Umbilical cord (tissue), 2 donors: ENCODE results near the gene NDUFS7. TPM values are rescaled to one million over a fixed set of nuclear protein-coding genes. Genes with fewer than 3 reads are reported as not detected.
"Not testable (repeated sequence)": the region's sequence is repeated elsewhere in the genome, so short reads cannot be mapped to it uniquely, and the experiment has no call there.

ENCODE experiments used
- DNase-seq: peaks from one replicate; pipeline ENCODE4 v3.0.0-alpha.2; 2015; ENCODE audit warnings: low spot score
- total RNA-seq: library from RNA; depleted of rRNA; stranded (reverse); fragments of >200 nt; gene quantifications from one replicate; pipeline ENCODE4 v1.2.3, GENCODE V29; 2014; ENCODE audit warnings: low replicate concordance; ENCODE audit not compliant: insufficient read depth

NDUFS7 gene
- total RNA-seq, 1 donor from 2014 or later, result 29.1 TPM

GRCh38 chr19:1417681-1418495 is 34.2 kb downstream of the NDUFS7 start:
- no peak for DNase-seq

- DNase-seq, result no peak
These were observed 34.7 kb downstream of the NDUFS7 start for GRCh38 chr19:1418496-1418775.

- no peak for DNase-seq
These were observed 35.4 kb downstream of the NDUFS7 start for GRCh38 chr19:1418951-1419738.

- not testable (repeated sequence) for DNase-seq
These were observed 36.4 kb downstream of the NDUFS7 start for GRCh38 chr19:1420085-1420484.

- DNase-seq, result no peak
These were observed 36.9 kb downstream of the NDUFS7 start for GRCh38 chr19:1420590-1420989.

GRCh38 chr19:1421218-1421957 is 37.7 kb downstream of the NDUFS7 start:
- DNase-seq, result no peak

- DNase-seq, result no peak
These were observed 38.2 kb downstream of the NDUFS7 start for GRCh38 chr19:1421958-1422305.

GRCh38 chr19:1422360-1422759 is 38.7 kb downstream of the NDUFS7 start:
- DNase-seq, result no peak

- no peak for DNase-seq
These were observed 39.2 kb downstream of the NDUFS7 start for GRCh38 chr19:1422943-1423342.

GRCh38 chr19:1423436-1424191 is 39.9 kb downstream of the NDUFS7 start:
- DNase-seq, result no peak

- DNase-seq, result no peak
These were observed 40.7 kb downstream of the NDUFS7 start for GRCh38 chr19:1424192-1424955.

- DNase-seq, result peak; percentile 39
These were observed 41.6 kb downstream of the NDUFS7 start for GRCh38 chr19:1425102-1425837.

GRCh38 chr19:1425902-1426301 is 42.2 kb downstream of the NDUFS7 start:
- no peak for DNase-seq

- DNase-seq, result no peak
These were observed 43.0 kb downstream of the NDUFS7 start for GRCh38 chr19:1426736-1427135.

GRCh38 chr19:1427221-1427920 is 43.7 kb downstream of the NDUFS7 start:
- no peak for DNase-seq

GRCh38 chr19:1428738-1429391 is 45.2 kb downstream of the NDUFS7 start:
- DNase-seq, result no peak

GRCh38 chr19:1429750-1430149 is 46.0 kb downstream of the NDUFS7 start:
- DNase-seq, result no peak

- DNase-seq, result no peak
These were observed 46.5 kb downstream of the NDUFS7 start for GRCh38 chr19:1430246-1430645.
